ENCODE measurements around the gene DMBT1.

GRCh38 chr10:122640921-122641320, 80.4 kb downstream of the DMBT1 start:
- TF ChIP-seq POLR2A (IDR thresholded peaks at IDR 0.05) = no peak
- TF ChIP-seq, protein P1, sequence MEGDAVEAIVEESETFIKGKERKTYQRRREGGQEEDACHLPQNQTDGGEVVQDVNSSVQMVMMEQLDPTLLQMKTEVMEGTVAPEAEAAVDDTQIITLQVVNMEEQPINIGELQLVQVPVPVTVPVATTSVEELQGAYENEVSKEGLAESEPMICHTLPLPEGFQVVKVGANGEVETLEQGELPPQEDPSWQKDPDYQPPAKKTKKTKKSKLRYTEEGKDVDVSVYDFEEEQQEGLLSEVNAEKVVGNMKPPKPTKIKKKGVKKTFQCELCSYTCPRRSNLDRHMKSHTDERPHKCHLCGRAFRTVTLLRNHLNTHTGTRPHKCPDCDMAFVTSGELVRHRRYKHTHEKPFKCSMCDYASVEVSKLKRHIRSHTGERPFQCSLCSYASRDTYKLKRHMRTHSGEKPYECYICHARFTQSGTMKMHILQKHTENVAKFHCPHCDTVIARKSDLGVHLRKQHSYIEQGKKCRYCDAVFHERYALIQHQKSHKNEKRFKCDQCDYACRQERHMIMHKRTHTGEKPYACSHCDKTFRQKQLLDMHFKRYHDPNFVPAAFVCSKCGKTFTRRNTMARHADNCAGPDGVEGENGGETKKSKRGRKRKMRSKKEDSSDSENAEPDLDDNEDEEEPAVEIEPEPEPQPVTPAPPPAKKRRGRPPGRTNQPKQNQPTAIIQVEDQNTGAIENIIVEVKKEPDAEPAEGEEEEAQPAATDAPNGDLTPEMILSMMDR (IDR thresholded peaks at IDR 0.05) = no peak
